ENCODE data around the gene SNRPB. TPM values are rescaled to one million over a fixed set of nuclear protein-coding genes. Genes with fewer than 3 reads are reported as not detected.

Gene SNRPB
- total RNA-seq, 4 donors from 2014 or later, result 119 to 176 (median 133) TPM

DNA sequence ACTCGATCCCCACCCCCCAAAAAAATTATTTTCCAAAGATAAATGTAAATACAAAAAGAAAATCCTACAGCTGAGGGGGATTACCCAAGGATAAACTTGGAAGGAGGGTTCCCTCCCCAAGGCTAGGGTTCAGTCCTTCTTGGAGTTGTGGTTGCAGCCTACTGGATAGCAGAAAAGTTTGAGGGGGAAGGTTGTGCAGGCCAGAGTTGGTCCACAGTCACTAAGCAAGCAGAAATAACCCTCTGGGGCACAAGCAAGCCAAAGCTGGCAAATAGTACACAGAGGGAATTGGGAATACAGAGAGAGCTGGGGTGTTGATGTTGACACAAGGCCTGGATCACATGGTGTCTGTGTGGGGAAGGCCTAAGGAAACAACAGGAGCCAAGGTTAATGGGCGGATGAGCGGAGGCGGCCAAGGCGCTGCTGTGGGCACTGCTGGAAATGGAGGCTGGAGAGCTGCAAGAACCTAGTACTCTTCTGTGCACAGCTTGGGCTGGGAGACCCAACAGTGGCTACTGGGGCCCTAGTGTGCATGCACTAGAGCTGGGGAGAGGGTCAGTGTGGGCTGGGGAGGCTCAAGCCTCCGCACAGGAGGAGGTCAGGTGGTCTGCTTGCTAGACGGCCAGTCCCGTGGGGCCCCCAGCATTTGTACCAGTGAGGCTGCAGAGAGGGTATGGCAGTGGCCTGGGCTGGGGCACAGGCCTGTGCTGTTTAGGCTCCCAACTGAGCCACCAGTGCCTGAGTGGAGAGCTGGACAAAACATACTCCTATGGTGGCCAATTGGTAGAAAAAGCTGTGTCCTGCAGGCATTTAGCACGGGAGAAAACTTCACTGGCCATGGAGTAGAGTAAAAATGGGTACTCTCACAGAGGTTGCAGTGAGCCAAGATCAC, 5.5 kb upstream of the SNRPB start:
- intact Hi-C loops (cut with DNase I), result no loop called here

DNA sequence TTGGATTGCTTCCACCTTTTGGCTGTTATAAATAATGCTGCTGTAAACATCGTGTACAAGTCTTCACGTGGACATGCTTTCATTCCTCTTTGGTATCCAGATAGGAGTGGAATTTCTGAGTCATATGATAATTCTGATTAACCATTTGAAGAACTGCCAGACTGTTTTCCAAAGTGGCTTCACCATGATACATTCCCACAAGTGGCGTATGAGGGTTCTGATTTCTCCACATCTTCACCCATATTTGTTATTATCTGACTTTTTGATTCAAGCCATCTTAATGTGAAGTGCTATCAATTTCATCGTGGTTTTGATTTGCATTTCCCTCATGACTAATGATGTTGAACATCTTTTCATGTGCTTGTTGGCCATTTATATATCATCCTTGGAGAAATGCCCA, 2.9 kb upstream of the SNRPB start:
- H3K27me3 ChIP-seq, result no peaks in the 10 kb centered on the region
- WGBS, 2 donors, result 76 to 78% methylated on average over 4 of the region's 4 CpGs
- no peaks in the 10 kb centered on the region for H3K36me3 ChIP-seq
- DNase-seq, result no peak
- no peaks in the 10 kb centered on the region for H3K9me3 ChIP-seq
- intact Hi-C loops (cut with DNase I), result loop anchor here (5.0 kb wide), 1 partner anchor 34 kb away; the partner anchor contains the start of gene ZNF343
- peaks cover 8 to 13% of the 10 kb centered on the region in 2 donors for H3K4me1 ChIP-seq
- no peak for TF ChIP-seq POLR2A (IDR thresholded peaks at IDR 0.05)
- TF ChIP-seq, protein P1, sequence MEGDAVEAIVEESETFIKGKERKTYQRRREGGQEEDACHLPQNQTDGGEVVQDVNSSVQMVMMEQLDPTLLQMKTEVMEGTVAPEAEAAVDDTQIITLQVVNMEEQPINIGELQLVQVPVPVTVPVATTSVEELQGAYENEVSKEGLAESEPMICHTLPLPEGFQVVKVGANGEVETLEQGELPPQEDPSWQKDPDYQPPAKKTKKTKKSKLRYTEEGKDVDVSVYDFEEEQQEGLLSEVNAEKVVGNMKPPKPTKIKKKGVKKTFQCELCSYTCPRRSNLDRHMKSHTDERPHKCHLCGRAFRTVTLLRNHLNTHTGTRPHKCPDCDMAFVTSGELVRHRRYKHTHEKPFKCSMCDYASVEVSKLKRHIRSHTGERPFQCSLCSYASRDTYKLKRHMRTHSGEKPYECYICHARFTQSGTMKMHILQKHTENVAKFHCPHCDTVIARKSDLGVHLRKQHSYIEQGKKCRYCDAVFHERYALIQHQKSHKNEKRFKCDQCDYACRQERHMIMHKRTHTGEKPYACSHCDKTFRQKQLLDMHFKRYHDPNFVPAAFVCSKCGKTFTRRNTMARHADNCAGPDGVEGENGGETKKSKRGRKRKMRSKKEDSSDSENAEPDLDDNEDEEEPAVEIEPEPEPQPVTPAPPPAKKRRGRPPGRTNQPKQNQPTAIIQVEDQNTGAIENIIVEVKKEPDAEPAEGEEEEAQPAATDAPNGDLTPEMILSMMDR (IDR thresholded peaks at IDR 0.05), result no peak
- H3K4me3 ChIP-seq (replicated peaks in 1 of 3), result no peak overlapping the region
- no peak overlapping the region for H3K27ac ChIP-seq

More for the DNA sequence above, 5.5 kb upstream of the SNRPB start:
- no peak overlapping the region for H3K27ac ChIP-seq
- H3K4me1 ChIP-seq, result peaks cover 0 to 1% of the 10 kb centered on the region in 2 donors
- no peaks in the 10 kb centered on the region for H3K36me3 ChIP-seq
- no peak overlapping the region for H3K4me3 ChIP-seq (replicated peaks in 1 of 3)
- no peaks in the 10 kb centered on the region for H3K9me3 ChIP-seq
- no peak for TF ChIP-seq POLR2A (IDR thresholded peaks at IDR 0.05)
- TF ChIP-seq, protein P1 (IDR thresholded peaks at IDR 0.05), result no peak
- 94 to 97% methylated on average over 6 to 9 of the region's 9 CpGs for WGBS, 2 donors
- no peak for DNase-seq
- no peaks in the 10 kb centered on the region for H3K27me3 ChIP-seq

DNA sequence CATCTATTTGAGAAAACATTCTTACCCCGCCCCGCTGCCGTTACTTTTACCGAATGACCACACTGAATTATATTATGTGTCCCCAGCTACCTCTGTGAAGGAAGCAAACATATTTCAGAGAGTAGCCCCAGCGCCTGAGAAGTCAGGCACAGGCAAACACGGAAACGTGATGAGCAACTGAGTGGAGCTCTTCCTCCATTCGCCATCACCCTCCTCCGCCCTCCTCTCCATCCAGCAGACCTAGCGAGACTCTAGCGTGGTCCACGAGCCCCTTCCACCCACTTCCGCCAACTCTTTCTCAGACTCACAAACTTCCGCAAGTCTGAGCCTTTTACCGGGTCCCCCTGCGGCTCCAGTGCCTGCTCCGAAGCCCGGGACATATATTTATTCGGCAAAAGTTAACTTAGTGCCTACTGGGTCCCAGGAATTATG, 582 bp downstream of the SNRPB start:
- TF ChIP-seq POLR2A (IDR thresholded peaks at IDR 0.05), result no peak
- TF ChIP-seq, protein P1 (IDR thresholded peaks at IDR 0.05), result no peak
- no peaks in the 10 kb centered on the region for H3K27me3 ChIP-seq
- DNase-seq, result peak; percentile 30 to 32
- WGBS, 2 donors, result 0 to 2% methylated on average over 19 of the region's 19 CpGs
- peak overlapping the region; percentile 22 to 84 (median 69) for H3K4me3 ChIP-seq (replicated peaks in 1 of 3)
- peak overlapping the region; percentile 91 to 98 (median 95) for H3K27ac ChIP-seq
- peaks cover 18 to 24% of the 10 kb centered on the region in 2 donors for H3K36me3 ChIP-seq
- peaks cover 8 to 15% of the 10 kb centered on the region in 2 donors for H3K4me1 ChIP-seq
- intact Hi-C loops (cut with DNase I), result loop anchor here (5.0 kb wide), 1 partner anchor 37 kb away; the partner anchor contains the start of gene ZNF343
- H3K9me3 ChIP-seq, result no peaks in the 10 kb centered on the region

DNA sequence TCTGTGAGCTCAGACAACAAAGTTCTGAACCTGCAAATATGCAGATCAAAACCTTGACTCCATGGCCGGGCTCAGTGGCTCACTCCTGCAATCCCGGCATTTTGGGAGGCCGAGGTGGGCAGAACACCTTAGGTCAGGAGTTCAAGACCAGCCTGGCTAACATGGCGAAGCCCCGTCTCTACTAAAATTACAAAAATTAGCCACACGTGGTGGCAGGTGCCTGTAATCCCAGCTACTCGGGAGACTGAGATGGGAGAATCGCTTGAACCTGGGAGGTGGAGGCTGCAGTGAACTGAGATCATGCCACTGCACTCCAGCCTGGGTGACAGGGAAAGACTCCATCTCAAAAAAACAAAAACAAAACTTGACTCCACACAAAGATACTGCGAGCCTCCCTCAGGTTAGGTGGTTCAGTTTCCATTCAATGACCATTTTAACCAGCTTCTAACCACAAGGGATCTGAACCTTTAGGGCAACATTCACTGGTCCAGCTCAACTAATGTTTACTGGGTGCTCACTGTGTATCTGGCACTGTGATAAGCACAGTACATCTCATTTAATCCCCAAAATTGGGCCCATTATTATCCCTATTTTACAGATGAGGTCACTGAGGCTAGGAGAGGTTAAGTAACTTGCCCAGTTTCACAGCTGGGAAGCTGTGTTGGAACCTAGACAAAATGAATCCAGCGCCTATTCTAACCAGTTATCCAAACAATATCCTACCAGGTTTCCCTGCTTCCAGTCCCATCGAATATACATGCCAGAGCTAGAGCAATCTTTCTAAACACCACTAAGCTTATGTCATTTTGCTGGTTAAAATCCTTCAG, 1.8 kb downstream of the SNRPB start:
- Histone ChIP-seq H3K36me3 (peaks cover 30 to 37% of the 10 kb centered on the region in 2 donors), H3K4me1 (peaks cover 8 to 15% of the 10 kb centered on the region in 2 donors), H3K9me3 (no peaks in the 10 kb centered on the region), H3K4me3 (replicated peaks in 1 of 3) (peak overlapping the region in 1 of 3 donors; percentile 69), H3K27me3 (no peaks in the 10 kb centered on the region), H3K27ac (peak overlapping the region in 1 of 3 donors; percentile 98)
- TF ChIP-seq, protein P1 (IDR thresholded peaks at IDR 0.05), result no peak
- TF ChIP-seq POLR2A (IDR thresholded peaks at IDR 0.05), result no peak
- WGBS, 2 donors, result 71 to 81% methylated on average over 10 to 11 of the region's 11 CpGs
- no peak for DNase-seq
- intact Hi-C loops (cut with DNase I), result no loop called here
